HG02642 (cell line): ENCODE results near the gene TRIM9.

Experiments used
- ATAC-seq: cut with Tn5 transposase; IDR thresholded peaks from one replicate; pipeline ENCODE4 v1.9.1; 2021; ENCODE audit warnings: mild to moderate bottlenecking; ENCODE audit not compliant: unreplicated experiment, poor library complexity

Gene TRIM9

DNA sequence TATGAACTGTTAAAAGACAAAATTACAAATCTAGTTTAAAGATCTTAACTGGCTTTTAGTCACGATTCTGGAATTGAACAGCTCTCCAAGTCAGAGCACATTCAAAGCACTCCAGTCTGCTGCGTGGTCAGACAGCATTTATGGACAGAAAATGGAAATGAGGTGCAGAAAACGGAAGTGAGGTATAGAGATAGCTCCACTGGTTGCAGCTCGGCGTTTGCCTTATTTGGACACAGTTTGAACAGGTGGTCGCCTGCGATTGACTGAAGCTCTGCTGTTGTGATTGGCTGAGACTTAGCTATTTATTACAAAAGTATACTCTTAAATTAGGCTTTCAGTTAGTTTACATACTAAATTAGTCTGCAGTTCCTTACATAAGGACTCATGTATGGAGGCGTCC lies 28.3 kb downstream of the TRIM9 start:
- ATAC-seq, result no peak

DNA sequence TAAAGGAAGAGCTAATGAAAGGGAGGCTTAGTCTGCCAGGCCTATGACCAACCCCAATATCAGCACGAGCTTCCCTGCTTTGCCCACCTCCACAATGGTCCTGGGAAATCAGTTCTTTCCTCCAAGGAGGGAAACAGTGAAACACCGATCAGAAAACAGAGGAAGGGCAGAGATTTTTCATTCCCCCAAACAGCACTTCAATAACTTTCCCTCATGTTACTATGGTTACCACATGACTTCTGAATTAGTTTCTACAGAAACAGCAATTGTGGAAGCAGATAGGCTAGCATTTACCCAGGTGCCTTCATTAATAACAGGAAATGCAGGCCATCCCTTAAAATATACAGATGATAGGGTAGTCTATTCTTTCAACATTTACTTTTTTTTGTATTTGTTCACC lies 35.9 kb downstream of the TRIM9 start:
- no peak for ATAC-seq

DNA sequence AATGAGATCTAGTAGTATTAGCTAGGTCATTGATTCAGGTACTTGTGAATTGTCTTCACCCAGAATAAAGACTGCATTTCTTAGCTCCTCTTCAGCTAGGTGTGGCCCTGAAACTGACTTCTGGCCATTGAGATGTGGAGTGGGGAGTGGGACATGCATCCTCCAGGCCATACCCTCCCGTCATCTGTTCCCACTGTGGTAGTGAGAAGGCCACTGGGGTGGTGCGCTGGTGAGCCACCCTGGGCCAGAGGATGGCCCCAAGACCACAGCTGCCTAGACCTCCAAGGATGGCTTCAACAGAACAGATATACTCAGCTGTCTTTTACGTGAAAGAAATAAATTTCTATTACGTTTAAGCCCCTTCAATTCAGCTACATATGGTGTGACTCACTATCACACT lies 36.5 kb downstream of the TRIM9 start:
- ATAC-seq, result no peak

DNA sequence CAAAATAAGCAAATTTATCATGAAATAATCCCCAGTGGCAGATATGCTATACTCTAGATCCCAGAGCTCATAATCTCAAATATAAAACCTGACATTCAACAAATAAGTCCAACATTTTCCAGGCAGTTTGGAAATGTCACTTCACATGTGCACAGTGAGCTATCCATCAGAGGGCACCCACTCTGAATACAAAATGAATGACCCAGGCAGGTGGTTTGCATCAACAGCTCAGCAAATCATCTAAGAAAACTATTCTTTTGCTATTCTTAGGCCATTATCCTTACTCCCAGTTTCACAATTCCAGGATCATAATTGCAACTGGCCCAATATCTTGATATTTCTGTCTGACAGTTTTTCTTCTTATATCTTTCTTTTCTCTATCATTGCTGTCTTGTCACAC lies 38.5 kb downstream of the TRIM9 start:
- no peak for ATAC-seq

DNA sequence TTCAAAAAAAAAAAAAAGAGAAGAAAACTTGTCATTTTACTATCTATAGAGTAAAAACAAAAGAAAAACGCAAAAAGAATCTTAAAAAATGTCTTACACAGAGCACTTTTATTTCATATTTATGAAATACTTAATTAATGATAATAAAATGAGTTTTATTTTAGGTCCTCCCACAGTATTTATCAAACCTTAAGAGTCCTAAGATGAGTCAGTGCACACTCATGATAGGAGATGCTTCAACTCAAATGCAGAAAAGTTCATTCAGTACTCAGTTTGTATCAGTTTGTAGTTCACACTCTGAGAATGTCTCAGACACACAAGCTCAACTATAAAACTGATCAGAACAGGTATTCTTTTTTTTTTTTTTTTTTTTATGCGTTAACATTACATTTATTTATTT lies 41.7 kb downstream of the TRIM9 start:
- ATAC-seq, result no peak

DNA sequence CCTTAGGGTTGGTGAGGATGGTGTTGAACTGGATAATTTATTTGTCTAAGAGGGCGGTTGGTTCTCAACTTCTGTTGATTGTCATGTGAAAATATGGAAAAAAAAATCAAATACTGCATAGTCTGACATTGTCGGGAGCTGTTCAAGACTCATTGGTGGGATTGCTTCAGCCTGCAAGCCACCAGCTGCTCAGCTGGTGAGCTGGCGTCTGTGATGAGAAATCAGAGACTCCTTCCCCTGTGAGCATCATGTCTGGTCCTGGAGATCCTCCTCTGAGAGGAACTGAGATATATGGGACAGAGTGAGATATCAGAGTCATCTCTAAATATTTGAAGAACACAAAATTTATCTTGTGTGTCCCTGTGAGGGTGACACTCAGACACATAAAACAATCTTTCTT lies 49.9 kb downstream of the TRIM9 start:
- ATAC-seq, result no peak

DNA sequence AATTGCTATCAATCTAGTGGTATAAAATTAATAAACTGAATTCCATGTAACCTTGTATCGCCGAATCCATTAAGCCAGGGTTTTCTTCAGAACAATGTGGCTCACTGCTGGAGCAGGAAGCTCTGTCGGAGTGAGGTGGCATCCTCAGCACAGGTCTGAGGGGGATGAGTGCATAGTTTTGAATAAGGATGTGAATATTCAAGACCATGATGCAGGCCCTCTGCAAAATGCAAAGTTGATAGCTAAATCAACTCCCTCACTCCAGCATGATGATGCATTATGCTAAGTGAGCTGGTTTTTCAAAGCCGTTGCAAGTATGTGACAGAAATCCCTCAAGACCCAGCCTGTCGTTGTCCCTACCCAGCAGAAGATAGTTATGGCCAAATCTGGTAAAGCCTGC lies 53.0 kb downstream of the TRIM9 start:
- ATAC-seq, result no peak

DNA sequence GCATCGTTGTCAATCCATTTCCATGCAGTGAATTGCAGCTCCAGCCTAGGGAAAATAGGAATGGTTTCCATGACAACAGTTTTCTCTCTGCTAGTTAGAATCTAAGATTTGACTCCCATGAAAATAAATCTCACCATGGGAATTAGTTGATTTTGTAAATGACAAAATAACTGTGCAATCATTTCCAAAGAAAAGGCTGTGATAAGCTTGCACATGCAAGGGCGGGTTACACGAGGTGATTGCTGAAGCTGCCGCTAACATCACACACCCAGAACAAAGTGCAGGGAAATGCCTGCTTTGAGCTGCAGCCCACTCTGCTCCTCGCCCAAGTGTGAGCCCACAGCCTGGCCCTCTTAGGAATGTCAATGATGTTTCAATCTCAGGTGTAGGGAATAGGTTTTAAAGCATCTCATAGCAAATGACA lies 53.8 kb downstream of the TRIM9 start:
- ATAC-seq, result no peak

DNA sequence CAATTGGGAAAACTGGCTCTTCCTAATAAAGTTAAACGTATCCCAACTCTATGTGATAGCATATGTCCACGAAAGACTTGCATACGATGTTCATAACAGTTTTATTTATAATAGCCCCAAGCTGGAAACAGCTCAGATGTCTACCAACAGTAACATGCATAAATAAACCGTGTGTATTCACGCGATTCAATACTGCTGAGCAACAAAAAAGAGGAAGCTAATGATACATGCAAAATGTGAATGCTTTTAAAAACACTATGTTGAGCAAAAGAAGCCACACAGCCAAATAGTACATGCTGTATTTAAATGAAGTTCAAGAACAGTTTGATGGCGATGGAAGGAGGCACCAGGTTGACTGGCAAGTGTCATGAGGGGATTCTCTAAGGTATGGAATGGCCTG lies 55.7 kb downstream of the TRIM9 start:
- ATAC-seq, result no peak

DNA sequence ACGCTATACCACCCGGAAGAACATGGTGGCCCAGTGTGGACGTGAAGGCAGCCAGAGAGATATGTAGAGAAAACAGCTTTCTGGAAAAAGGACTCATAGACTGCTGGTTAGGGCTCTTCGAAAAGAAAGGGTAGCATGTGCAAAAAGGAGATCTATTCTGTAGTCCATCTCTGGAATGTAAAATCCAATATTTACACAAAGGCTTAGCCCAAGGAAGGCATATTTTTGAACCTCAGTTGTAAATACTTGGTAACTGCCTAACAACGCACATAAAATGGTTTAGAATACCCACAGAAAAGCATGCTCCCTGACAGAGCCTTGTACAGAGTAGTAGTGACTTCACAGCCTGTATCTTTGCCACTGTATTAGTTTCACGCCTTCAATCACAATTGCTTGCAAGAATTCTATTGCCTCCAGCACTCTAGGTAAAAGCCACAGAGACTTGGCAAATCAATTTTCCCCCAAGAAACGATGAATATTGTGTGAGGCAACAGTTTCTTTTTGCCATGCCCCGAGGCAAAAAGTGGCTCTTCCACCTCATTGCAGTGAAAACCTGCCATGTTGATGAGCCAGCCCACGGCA lies 59.2 kb downstream of the TRIM9 start:
- no peak for ATAC-seq

DNA sequence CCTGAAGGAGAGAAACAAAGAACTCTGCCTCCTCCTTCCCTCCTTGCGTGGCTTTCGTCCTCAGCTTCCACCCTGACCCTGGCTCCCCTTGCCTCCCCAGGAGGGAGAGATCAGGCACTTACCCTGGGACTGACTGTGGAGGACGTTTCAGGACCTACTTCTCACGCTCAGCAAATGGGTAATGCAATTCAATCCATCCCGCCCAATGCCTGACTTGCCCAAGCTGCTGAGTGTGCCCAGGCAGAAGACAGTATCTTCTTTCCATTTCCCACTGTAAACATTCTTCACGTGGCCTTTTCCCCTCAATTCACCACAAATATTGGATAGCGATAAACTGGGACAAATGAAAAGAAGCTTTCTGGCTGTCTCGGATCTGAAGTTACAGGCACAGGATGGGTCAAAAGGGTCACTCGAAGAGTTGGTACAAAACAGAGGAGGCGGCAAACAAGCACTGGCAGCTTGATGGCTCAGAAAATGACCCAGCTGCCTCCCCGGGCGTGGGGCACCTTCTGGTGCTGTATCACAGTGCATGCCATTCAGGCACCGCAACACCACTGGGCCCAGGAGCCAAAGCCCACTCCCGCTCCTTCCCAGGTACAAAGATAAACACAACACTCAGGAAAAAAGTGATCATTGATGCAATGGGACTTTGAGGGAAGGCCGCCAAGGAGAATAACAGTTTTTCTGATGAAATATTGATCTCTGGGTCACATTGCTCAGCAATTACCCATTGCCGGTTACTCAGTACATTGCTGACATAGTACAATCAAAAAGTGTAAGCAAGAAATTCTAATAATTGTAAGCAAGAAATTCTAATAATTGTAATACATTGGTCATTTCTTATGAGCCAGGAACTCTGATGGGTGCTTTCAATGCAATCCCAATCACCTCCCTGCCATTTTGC lies 65.8 kb downstream of the TRIM9 start:
- ATAC-seq, result no peak

DNA sequence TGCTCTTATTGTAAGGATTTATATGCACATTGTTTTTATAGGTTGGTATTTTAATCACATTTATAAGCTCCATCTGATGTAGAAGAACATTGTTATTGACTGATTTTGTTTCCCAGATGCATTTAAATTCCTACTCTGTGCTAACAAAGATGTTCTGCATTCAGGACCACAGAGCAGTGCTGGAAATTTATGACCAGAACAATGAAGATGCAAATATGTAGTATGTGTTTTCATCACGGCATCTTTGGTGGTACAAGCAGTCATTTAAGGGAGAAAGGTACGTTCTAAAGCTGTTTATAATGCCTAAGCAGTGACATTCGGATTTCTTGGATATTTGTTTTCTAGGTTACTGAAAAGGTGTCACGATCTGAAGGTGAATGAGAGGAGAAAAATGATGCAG lies 66.5 kb downstream of the TRIM9 start:
- ATAC-seq, result no peak

DNA sequence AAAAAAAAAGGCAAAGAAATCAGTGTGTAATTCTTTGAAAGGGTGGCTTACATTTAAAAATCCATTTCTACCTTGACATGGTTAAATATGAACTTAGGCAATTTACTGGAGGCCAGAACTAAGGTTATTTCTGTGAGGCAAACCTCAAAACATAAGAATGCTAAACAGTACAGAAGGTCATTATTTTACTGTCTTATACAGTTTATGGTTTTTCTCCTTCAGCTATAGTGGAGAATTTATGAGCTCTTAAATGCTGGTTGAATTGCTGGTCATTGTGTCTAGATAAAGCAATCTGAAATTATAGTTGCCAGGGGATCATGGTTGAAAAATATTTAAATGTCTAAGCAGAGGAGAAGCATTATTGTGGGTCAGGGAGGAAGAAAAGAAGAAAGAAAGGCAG lies 70.5 kb downstream of the TRIM9 start:
- ATAC-seq, result no peak

DNA sequence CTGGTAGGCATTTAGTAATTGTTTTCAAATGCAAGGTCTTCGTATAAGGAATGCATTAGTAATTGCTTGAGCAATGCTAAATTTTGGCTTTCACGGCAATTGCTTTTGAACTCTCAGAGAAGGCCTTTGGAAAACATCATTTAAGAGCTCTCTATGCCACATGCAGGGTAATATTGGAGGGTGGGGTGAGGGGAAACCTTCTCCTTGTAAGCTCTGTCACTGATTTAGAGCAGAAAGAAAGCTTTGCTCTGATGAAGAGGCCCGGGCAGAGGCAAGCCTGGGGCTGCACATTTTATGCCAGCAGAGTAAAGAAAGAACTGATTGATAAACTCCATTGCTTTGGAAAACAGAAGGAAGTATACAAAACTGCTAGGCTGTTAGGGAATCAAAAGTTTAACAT lies 70.9 kb downstream of the TRIM9 start:
- ATAC-seq, result no peak

DNA sequence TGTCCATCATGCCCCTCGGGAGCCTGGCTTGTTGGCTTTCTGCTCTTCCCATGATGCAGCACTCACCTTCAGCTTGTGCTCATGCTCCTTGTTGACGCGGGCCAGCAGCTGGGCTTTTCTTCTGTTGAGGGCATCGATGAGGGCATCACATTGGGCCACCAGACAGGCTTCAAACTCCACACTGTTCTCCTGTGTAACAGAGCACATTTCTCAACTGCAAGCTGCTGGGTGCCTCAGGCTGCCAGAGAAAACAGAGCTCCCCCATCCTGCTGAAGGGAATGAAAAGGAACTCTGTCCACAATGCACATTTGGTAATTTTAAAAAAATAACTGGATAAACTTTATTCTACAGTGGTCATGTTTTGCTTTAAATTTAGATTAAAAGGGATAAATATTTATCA lies 72.1 kb downstream of the TRIM9 start:
- no peak for ATAC-seq

DNA sequence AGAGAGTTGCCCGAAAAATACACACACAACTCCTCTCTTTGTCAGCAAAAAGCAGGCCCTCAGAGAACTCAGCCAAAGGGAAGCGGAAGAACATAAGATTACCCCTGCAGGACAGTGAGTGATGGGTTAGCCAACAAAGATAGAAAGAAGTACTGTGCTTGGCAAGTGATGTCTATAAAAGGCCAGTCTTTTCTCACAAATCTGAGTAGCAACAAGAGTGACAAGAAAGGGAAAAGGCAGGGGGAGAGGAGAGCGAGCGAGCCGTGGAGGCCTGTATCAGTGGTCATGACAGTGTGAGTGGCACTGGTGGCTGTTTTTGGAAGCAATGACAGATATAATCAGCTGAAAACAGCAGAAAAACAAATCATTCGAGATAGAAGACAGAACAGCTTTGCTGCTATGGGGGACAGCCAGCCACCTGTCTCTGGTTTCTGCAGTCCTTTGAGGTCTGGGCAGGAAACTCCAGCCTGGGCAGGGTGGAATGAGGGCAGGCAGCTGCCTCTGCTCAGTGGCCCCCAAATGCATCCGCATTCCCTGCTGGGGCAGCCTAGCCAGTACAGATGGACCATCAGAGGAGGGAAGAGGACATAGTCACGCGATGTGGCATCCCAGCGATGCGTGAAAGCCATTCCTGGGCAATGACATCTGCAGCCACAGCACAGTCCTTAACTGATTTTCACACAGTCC lies 74.7 kb downstream of the TRIM9 start:
- no peak for ATAC-seq

DNA sequence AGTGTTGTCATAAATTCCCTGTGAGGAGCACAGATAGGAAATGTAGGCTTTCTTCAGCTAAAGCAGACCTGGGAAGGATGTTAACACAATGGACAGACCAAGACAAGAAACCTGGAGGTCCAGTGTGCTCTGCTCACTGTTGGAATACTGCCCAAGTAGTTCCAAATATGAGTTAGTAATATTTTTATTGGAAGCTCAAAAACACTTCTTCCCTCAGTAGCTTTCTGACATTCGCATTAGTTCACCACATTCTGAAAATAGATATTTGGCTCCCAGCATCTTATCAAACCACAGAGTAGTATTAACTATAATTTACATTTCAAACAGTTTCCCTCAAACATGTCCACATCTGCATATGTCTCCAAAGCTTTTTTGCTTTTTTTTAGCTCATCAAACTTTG lies 75.8 kb downstream of the TRIM9 start:
- ATAC-seq, result no peak

DNA sequence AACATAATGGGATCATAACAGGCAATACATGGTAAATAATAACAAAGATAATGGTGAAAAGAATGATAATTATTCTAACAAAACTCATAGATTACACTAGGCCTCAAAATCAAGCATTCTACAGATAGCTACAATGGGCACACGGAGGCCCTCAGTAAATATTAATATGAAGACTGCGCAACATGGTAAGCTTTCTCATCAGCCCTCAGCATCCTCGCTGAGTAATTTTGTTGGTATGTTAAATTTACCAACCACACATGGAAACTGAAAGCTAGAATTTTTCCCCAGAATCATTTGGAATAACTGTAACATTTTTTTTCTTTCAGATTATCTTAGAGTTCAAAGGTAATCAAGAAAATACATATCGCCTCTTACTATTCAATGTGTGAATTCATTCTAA lies 76.4 kb downstream of the TRIM9 start:
- no peak for ATAC-seq

DNA sequence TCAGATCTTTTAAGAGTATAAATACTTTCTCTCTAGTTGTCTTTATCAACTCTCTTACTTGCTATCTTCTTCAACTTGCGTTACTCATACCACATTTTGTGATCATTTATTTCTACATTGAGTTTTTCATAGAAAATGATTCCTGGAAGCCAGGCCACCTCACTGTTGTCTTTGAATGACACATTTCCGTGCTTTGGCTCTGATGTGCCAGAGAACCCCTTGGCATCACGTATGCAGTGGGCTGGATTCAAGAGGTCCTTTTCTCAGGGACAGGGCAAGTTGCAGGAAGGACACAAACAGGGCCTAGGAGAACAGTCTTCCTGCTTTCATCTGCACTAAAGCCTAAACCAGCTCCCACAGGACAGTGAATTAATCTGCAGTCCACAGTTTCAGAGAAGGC lies 80.3 kb downstream of the TRIM9 start:
- ATAC-seq, result no peak

DNA sequence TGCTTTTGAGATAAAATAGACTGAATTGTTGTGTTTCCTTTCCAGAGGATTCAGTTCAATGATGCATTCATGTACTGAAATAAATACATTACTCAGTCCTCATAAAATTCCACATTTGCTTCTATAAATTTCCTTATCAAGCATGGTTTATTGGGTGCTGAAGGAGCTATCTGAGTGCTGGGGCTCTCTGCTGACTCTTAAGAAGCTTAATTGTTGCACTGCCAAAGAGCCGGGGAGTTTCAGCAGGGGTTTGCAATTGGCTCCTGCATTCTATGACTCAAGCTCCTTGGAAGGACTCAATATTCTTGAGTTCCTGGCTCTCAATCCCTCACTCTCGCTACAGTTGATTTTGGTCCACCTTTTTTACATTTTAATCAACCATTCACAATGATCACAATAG lies 80.8 kb downstream of the TRIM9 start:
- no peak for ATAC-seq

DNA sequence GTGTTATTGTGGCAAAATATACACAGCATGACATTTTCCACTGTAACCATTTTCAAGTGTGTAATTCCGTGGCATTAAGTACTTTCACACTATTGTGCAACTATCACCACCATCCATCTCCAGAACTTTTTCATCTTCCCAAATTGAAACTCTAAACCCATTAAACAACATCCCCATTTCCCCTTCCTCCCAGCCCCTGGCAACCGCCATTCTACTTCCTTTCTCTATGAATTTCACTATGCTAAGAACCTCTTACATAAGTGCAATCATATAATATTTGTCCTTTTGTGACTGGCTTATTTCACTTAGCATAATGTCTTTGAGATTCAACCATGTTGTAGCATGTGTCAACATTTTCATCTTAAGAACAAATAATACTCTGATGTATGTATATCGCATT lies 82.8 kb downstream of the TRIM9 start:
- no peak for ATAC-seq

DNA sequence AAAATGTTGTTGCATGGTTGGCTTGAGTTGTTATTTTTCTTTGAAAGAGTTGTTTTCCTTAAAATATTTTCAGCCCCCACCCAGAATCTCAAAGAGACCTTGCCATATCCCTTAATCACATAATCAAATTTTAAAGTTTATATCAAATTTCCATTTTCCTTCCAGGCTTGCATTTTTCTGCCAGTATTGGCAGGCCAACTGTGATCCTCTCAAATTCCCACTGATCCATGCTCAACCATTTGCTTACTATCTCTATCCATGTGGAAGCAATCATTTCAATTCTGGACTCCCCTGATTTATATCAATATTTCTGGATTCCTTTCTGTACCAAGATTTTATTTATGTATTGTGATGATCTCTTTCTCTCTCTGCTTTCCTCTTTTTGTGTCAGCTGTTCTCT lies 86.5 kb downstream of the TRIM9 start:
- ATAC-seq, result no peak
